AG10803 (cell line): ENCODE data around the gene CCDC154.

Source experiments
- DNase-seq: peaks from one replicate; pipeline ENCODE4 v3.0.0; 2010; ENCODE audit warnings: low read depth
- H3K4me3 ChIP-seq: 2 replicates; pipeline ENCODE4 v1.5.1; 2011; ENCODE audit warnings: mild to moderate bottlenecking, low read length, control low read depth
- CTCF ChIP-seq: conservative IDR thresholded peaks from 2 replicates; pipeline ENCODE4 v1.5.1; 2011; ENCODE audit warnings: mild to moderate bottlenecking, low read length, control low read depth, inconsistent platforms

The CCDC154 gene

GRCh38 chr16:1458336-1458976, 14.1 kb upstream of the CCDC154 start:
- peak; percentile 66 for DNase-seq
- H3K4me3 ChIP-seq: no peak overlapping the region
- no peak for TF ChIP-seq CTCF

- no peak for DNase-seq
- H3K4me3 ChIP-seq: no peak overlapping the region
- no peak for TF ChIP-seq CTCF
Observed at GRCh38 chr16:1457489-1458245, 13.3 kb upstream of the CCDC154 start.

- H3K4me3 ChIP-seq: no peak overlapping the region
- no peak for DNase-seq
- TF ChIP-seq CTCF: no peak
Observed at GRCh38 chr16:1456951-1457350, 12.6 kb upstream of the CCDC154 start.

- no peak for TF ChIP-seq CTCF
- no peak for DNase-seq
- no peak overlapping the region for H3K4me3 ChIP-seq
Observed at GRCh38 chr16:1455190-1456171, 11.1 kb upstream of the CCDC154 start.

GRCh38 chr16:1454561-1454960, 10.2 kb upstream of the CCDC154 start:
- H3K4me3 ChIP-seq: no peak overlapping the region
- TF ChIP-seq CTCF: no peak
- no peak for DNase-seq

- no peak for TF ChIP-seq CTCF
- no peak overlapping the region for H3K4me3 ChIP-seq
- DNase-seq: no peak
Observed at GRCh38 chr16:1453316-1453715, 9.0 kb upstream of the CCDC154 start.
